Panc1 (cell line): ENCODE results near the gene NTSR2. TPM values are rescaled to one million over a fixed set of nuclear protein-coding genes. Genes with fewer than 3 reads are reported as not detected.

Source experiments
- ATAC-seq: fragments of 200-7000 bp; cut with Tn5 transposase; 2 replicates; pipeline ENCODE4 v1.9.1; 2020; ENCODE audit warnings: mild to moderate bottlenecking, moderate library complexity
- BruUV-seq: library from RNA; stranded (reverse); fragments of 400-500 nt; replicated peaks from 2 replicates; lab custom pipeline; 2021; lab: Mats Ljungman, UMichigan
- CTCF ChIA-PET: fragments of 300-600 bp; sonication (Branson Sonifier 250); formaldehyde crosslinking; loops from one replicate; lab custom pipeline; 2022; ENCODE audit warnings: antibody characterized with exemption; lab: Charles Lee
- POLR2A ChIA-PET: fragments of 300-600 bp; sonication (Branson Sonifier 250); formaldehyde crosslinking; loops from one replicate; lab custom pipeline; 2022; ENCODE audit warnings: antibody characterized with exemption; lab: Charles Lee
- DNase-seq: peaks from one replicate; pipeline ENCODE4 v3.0.0-alpha.2; 2010; ENCODE audit warnings: low read depth, low spot score
- H3K27ac ChIP-seq: 2 replicates; pipeline ENCODE4 v1.5.1; 2011; ENCODE audit warnings: mild to moderate bottlenecking, low read length, inconsistent platforms
- H3K27me3 ChIP-seq: fragments of 200-500 bp; sonication (Bioruptor generic); 2 replicates; pipeline ENCODE4 v1.6.0; 2014; ENCODE audit warnings: low read length, inconsistent platforms; ENCODE audit not compliant: control insufficient read depth, insufficient read depth
- H3K36me3 ChIP-seq: fragments of 200-500 bp; sonication (Bioruptor generic); 2 replicates; pipeline ENCODE4 v1.5.1; 2014; ENCODE audit warnings: inconsistent platforms, mild to moderate bottlenecking, low read length, moderate library complexity; ENCODE audit not compliant: control insufficient read depth, insufficient read depth
- H3K4me1 ChIP-seq: 2 replicates; pipeline ENCODE4 v1.5.1; 2011; ENCODE audit warnings: inconsistent platforms, mild to moderate bottlenecking, low read length, moderate library complexity; ENCODE audit not compliant: control insufficient read depth, insufficient read depth
- H3K4me3 ChIP-seq, 2 experiments: 2 replicates each; pipeline ENCODE4 v1.5.1; 2011 to 2012; ENCODE audit warnings: low read depth in 2 of 2, low read length in 2 of 2, mild to moderate bottlenecking in 2 of 2, inconsistent platforms in 1 of 2, moderate library complexity in 1 of 2
- H3K9me3 ChIP-seq: fragments of 200-500 bp; sonication (Bioruptor generic); 2 replicates; pipeline ENCODE4 v1.5.1; 2014; ENCODE audit warnings: low read depth, mild to moderate bottlenecking, inconsistent platforms, low read length, moderate library complexity; ENCODE audit not compliant: control insufficient read depth, insufficient read depth
- POLR2AphosphoS5 ChIP-seq: IDR thresholded peaks from 2 replicates; pipeline ENCODE4 v1.6.1; 2012; ENCODE audit warnings: mild to moderate bottlenecking, low read depth, low read length, moderate library complexity
- SIN3A ChIP-seq: IDR thresholded peaks from 2 replicates; pipeline ENCODE4 v1.6.1; 2012; ENCODE audit warnings: low read depth, mild to moderate bottlenecking, low read length, moderate library complexity, borderline replicate concordance; ENCODE audit not compliant: insufficient read depth
- TCF7L2 ChIP-seq: IDR thresholded peaks from 2 replicates; pipeline ENCODE4 v1.6.1; 2011; ENCODE audit warnings: mild to moderate bottlenecking, low read depth, low read length, inconsistent platforms
- in situ Hi-C: cut with HindIII; loops from 2 replicates; pipeline ENCODE4 v1.10.0; 2016; ENCODE audit warnings: low sequenced_read_pairs, low pct_unique_long_range_greater_than_20kb
- intact Hi-C: fragments of 100-400 bp; cut with micrococcal nuclease; formaldehyde crosslinking; loops from one replicate; pipeline ENCODE4 v1.10.0; 2022; ENCODE audit not compliant: unreplicated experiment
- total RNA-seq: library from RNA; stranded (reverse); gene quantifications from one replicate; pipeline ENCODE4 v1.2.1, GENCODE V29; 2021; ENCODE audit not compliant: unreplicated experiment
- TF ChIP-seq, protein P1 (sequence below), 2 experiments: IDR thresholded peaks; 2 replicates each; pipeline ENCODE4 v1.6.1; 2011 to 2012; ENCODE audit warnings: low read depth in 2 of 2, control low read depth in 1 of 2, low read length in 1 of 2, mild to moderate bottlenecking in 1 of 2, moderate library complexity in 1 of 2; ENCODE audit not compliant: insufficient read depth in 1 of 2
- TF ChIP-seq, protein P2 (sequence below): fragments of 450-650 bp; IDR thresholded peaks from 2 replicates; pipeline ENCODE4 v1.5.1; 2017; ENCODE audit warnings: mild to moderate bottlenecking

Gene NTSR2
- total RNA-seq, 1 experiment from 2014 or later: 0.15 TPM

DNA sequence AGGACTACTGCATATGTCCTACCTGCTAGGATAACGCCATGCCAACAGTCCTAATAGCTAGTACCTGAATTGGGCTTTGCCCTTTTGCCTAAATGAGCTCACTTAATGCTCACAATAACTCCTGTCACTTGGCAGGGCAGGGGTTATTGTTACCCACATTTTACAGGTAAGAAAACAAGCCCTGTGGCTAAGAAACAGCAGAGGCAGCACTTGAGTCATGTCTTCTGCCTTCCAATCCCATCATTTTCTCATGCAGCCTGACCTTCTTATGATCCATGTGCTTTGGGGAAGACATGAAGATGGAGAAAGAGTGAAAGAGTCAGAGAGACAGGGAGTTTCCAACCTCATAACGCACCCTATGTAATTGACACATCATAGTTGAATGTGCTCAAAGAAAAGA is 42.9 kb upstream of the NTSR2 start:
- no peak for ATAC-seq
- Histone ChIP-seq H3K9me3 (no peaks in the 10 kb centered on the region), H3K4me1 (no peaks in the 10 kb centered on the region; the same call in 1 of the 2 replicates), H3K27ac (no peak overlapping the region), H3K4me3 (no peak overlapping the region), H3K36me3 (no peaks in the 10 kb centered on the region), H3K27me3 (no peaks in the 10 kb centered on the region)
- no peak for DNase-seq
- ChIA-PET POLR2A (no interaction called here), CTCF (no interaction called here)
- BruUV-seq: no TSS peak
- no peak for TF ChIP-seq POLR2AphosphoS5
- TF ChIP-seq, protein P1, sequence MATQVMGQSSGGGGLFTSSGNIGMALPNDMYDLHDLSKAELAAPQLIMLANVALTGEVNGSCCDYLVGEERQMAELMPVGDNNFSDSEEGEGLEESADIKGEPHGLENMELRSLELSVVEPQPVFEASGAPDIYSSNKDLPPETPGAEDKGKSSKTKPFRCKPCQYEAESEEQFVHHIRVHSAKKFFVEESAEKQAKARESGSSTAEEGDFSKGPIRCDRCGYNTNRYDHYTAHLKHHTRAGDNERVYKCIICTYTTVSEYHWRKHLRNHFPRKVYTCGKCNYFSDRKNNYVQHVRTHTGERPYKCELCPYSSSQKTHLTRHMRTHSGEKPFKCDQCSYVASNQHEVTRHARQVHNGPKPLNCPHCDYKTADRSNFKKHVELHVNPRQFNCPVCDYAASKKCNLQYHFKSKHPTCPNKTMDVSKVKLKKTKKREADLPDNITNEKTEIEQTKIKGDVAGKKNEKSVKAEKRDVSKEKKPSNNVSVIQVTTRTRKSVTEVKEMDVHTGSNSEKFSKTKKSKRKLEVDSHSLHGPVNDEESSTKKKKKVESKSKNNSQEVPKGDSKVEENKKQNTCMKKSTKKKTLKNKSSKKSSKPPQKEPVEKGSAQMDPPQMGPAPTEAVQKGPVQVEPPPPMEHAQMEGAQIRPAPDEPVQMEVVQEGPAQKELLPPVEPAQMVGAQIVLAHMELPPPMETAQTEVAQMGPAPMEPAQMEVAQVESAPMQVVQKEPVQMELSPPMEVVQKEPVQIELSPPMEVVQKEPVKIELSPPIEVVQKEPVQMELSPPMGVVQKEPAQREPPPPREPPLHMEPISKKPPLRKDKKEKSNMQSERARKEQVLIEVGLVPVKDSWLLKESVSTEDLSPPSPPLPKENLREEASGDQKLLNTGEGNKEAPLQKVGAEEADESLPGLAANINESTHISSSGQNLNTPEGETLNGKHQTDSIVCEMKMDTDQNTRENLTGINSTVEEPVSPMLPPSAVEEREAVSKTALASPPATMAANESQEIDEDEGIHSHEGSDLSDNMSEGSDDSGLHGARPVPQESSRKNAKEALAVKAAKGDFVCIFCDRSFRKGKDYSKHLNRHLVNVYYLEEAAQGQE (IDR thresholded peaks at IDR 0.05; ENCODE audit: insufficient read depth in 1 of 2, low read depth in 2 of 2, low read length in 1 of 2): no peak
- TF ChIP-seq, protein P2, sequence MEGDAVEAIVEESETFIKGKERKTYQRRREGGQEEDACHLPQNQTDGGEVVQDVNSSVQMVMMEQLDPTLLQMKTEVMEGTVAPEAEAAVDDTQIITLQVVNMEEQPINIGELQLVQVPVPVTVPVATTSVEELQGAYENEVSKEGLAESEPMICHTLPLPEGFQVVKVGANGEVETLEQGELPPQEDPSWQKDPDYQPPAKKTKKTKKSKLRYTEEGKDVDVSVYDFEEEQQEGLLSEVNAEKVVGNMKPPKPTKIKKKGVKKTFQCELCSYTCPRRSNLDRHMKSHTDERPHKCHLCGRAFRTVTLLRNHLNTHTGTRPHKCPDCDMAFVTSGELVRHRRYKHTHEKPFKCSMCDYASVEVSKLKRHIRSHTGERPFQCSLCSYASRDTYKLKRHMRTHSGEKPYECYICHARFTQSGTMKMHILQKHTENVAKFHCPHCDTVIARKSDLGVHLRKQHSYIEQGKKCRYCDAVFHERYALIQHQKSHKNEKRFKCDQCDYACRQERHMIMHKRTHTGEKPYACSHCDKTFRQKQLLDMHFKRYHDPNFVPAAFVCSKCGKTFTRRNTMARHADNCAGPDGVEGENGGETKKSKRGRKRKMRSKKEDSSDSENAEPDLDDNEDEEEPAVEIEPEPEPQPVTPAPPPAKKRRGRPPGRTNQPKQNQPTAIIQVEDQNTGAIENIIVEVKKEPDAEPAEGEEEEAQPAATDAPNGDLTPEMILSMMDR: no peak
- no peak for TF ChIP-seq TCF7L2
- no peak for TF ChIP-seq SIN3A
- intact Hi-C loops (no loop called here), in situ Hi-C loops (no loop called here)

DNA sequence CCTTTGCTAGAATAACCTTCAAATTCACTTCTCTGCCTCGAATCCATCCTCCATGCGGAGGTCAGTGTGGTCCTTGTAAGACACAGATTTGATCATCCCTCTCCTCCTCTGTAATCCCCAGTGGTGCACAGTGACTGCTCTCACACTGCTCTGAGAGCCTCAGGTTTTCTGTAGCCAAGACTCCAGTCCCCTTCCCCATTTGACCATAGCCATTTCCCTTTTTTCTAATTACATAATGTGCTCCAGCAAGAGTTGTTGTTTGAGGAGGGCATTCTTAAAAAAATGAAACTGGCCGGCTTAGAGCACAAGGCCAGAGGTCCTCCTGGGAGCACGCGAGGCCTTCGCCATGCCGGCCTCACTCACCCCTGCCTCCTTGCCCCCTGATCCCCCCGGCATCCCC is 41.8 kb upstream of the NTSR2 start:
- in situ Hi-C loops: no loop called here
- CTCF ChIA-PET: no interaction called here
- Histone ChIP-seq H3K36me3 (no peaks in the 10 kb centered on the region), H3K27ac (no peak overlapping the region), H3K9me3 (no peaks in the 10 kb centered on the region; the same call in 1 of the 2 replicates), H3K4me3 (no peak overlapping the region), H3K4me1 (no peaks in the 10 kb centered on the region; the same call in 1 of the 2 replicates), H3K27me3 (no peaks in the 10 kb centered on the region)
- no peak for ATAC-seq
- POLR2A ChIA-PET: no interaction called here
- no TSS peak for BruUV-seq
- DNase-seq: no peak
- intact Hi-C loops: no loop called here
- TF ChIP-seq SIN3A: no peak
- TF ChIP-seq, protein P1 (IDR thresholded peaks at IDR 0.05; ENCODE audit: insufficient read depth in 1 of 2, low read depth in 2 of 2, low read length in 1 of 2): no peak
- TF ChIP-seq TCF7L2: no peak
- TF ChIP-seq, protein P2: no peak
- TF ChIP-seq POLR2AphosphoS5: no peak
